Epithelial cell of proximal tubule (primary cell): Measurements from ENCODE around the gene RBM39. TPM values are rescaled to one million over a fixed set of nuclear protein-coding genes. Genes with fewer than 3 reads are reported as not detected.
"Not testable (repeated sequence)": the region's sequence is repeated elsewhere in the genome, so short reads cannot be mapped to it uniquely, and the experiment has no call there.

Source experiments
- DNase-seq: peaks from one replicate; pipeline ENCODE4 v3.0.0-alpha.2; 2011; ENCODE audit warnings: low read depth
- H3K4me3 ChIP-seq: 2 replicates; pipeline ENCODE4 v1.5.1; 2011; ENCODE audit warnings: low read depth, mild to moderate bottlenecking, low read length
- total RNA-seq: library from RNA; depleted of rRNA; stranded (reverse); fragments of >200 nt; gene quantifications from 2 replicates; pipeline ENCODE4 v1.2.3, GENCODE V29; 2015
- TF ChIP-seq, protein P1 (sequence below): conservative IDR thresholded peaks from 2 replicates; pipeline ENCODE4 v1.5.1; 2012; ENCODE audit warnings: low read depth, mild to moderate bottlenecking, low read length

RBM39 gene
- total RNA-seq, 1 donor from 2014 or later = 148 TPM

DNA sequence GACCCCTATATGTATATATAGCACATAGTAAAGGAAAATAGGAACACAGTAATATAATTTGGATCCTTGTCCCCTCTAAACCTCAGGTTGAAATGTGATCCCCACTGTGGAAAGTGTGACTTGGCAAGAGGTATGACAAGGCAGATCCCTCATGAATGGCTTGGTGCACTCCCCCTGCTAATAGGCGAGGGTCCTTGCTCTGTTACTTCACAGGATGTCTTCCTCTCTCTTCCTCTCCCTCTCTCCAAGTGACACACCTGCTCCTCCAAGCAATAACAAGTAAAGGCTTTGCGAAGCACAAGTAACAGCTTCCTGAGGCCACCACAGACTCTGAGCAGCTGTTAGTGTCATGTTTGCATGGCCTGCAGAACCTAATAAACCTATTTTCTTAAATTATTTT, 26.4 kb downstream of the RBM39 start:
- H3K4me3 ChIP-seq = no peak overlapping the region
- DNase-seq = no peak
- TF ChIP-seq, protein P1, sequence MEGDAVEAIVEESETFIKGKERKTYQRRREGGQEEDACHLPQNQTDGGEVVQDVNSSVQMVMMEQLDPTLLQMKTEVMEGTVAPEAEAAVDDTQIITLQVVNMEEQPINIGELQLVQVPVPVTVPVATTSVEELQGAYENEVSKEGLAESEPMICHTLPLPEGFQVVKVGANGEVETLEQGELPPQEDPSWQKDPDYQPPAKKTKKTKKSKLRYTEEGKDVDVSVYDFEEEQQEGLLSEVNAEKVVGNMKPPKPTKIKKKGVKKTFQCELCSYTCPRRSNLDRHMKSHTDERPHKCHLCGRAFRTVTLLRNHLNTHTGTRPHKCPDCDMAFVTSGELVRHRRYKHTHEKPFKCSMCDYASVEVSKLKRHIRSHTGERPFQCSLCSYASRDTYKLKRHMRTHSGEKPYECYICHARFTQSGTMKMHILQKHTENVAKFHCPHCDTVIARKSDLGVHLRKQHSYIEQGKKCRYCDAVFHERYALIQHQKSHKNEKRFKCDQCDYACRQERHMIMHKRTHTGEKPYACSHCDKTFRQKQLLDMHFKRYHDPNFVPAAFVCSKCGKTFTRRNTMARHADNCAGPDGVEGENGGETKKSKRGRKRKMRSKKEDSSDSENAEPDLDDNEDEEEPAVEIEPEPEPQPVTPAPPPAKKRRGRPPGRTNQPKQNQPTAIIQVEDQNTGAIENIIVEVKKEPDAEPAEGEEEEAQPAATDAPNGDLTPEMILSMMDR = no peak

DNA sequence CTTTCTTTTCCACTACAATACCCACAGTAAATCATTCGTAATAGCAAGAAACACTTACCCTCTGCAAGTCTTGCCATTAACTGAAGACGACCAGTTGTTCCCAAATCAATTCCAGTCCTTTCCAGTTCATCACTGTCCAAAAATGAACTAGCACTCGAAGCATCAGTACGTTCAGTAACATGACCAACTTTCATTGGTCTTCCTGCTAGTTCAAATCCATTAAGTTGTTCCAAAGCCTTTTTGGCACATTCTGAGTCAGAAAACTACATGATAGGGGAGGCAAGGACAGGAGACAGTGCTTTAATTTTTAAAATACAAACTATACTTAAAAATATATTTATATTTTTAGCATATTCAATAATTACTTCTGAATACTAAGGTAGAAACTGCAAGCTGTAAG, 27.9 kb downstream of the RBM39 start:
- DNase-seq = no peak

DNA sequence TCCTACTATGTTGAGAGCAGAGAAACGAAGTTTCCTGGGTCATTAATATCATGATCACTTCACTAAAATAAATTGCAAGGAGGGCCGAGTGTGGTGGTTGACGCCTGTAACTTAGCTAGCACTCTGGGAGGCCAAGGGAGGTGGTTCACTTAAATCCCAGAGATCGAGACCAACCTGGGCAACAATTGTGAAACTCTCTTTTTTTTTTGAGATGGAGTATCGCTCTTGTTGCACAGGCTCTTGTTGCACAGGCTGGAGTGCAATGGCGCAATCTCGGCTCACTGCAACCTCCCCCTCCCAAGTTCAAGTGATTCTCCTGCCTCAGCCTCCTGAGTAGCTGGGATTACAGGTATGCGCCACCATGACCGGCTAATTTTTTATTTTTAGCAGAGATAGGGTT, 28.9 kb downstream of the RBM39 start:
- DNase-seq, H3K4me3 ChIP-seq: not testable (repeated sequence)

More for the DNA sequence above, 27.9 kb downstream of the RBM39 start:
- TF ChIP-seq, protein P1 = no peak
- no peak overlapping the region for H3K4me3 ChIP-seq

DNA sequence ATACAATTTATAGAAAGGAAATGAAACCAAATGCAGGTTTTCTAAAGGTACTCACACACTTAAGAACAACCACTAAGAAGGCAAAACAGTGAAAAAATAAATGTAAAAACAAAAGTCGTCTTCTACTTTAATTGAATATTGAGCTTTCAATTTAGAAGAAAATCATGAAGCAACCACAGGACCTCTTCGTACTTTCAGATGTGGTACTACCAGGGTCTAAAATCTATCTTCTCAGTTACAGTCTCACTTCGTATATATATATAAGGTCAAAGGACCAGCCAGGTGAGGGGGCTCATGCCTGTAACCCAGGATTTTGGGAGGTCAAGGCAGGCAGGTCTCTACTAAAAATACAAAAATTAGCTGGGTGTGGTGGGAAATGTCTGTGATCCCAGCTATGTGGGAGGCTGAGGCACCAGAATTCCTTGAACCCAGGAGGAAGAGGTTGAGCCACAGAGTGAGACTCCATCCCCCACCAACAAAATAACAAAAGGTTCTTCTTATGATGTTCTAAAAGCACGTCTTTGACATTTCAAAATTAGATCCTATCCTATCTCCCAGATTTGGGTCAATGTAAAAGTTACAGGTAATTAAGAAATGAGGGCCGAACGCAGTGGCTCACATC, 30.4 kb downstream of the RBM39 start:
- DNase-seq = no peak
- H3K4me3 ChIP-seq = no peak overlapping the region
- TF ChIP-seq, protein P1 = no peak

DNA sequence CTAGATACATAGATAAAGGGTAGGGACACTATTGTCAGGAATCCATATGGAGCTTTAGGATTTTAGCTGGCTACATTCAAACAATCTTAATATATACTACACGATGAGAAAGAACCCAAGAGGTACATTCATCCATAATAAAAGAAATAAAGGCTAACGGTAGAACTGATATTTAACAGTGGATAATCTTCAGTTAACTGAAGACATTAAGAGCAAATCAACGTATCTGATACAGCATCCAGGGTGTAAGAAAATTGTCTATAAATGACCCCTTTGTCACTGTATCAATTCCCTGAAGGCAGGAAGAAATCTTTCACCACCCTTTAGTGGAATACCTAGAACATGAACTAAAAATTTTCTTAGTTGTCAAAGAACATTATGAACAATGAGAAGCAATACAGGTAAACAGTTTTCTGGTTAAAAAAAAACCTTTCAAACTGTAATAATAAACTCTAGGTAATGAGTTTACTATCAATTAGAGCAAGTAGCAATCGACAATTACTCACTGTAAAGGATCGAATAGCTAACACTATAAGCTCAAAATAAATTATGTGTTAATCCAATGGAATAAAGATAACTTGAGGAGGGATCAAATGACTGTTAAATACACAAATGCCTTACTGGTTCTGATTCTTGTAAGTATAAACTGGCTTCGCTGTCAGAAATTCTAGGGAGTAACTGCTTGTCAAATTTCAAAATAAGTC, 31.0 kb downstream of the RBM39 start:
- no peak for DNase-seq
- TF ChIP-seq, protein P1 = no peak
- no peak overlapping the region for H3K4me3 ChIP-seq

DNA sequence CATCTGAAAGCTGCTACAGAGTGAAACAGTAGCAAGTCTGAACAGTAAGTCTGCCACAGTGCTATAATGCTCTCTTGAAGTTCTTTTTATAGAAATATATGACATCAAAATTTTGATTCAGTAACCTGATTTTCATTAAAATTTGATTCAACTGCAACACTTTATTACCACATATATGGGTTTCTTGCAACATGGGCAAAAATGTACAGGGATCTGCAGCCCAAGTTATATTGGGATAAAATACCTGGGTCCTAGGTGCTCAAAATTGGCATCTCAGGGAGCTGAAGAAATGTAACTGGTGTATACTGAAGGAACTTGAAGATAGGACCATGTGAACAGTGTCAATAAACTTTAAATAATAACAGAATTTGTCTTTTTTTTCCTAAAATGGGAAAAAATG, 32.0 kb downstream of the RBM39 start:
- DNase-seq = no peak
- H3K4me3 ChIP-seq = no peak overlapping the region

DNA sequence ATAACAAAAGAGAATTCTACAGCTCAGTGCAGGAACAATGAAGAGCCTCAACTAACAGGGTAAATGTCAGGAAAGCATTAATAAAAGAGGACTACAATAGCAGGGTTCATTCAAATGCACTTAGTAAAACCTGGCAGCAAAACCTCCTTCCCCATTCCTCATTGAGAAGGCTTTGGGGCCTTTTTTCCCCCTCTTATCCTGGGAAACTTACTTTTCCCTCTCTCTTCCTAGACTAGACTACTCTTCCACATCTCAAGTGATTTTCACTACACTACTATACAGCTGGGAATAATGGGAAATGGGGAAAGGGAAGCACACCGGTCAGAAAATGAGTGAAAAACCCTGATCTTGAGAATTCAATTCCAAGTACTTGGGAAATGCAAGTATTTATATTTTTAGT, 32.8 kb downstream of the RBM39 start:
- H3K4me3 ChIP-seq = no peak overlapping the region
- TF ChIP-seq, protein P1 = no peak

More for the DNA sequence above, 32.0 kb downstream of the RBM39 start:
- TF ChIP-seq, protein P1 = no peak

More for the DNA sequence above, 32.8 kb downstream of the RBM39 start:
- DNase-seq = no peak
